Measurements from ENCODE around the gene HEATR1. TPM values are rescaled to one million over a fixed set of nuclear protein-coding genes. Genes with fewer than 3 reads are reported as not detected.

HEATR1 gene
- total RNA-seq, 4 donors from 2014 or later, result 23.0 to 37.5 (median 25.5) TPM

DNA sequence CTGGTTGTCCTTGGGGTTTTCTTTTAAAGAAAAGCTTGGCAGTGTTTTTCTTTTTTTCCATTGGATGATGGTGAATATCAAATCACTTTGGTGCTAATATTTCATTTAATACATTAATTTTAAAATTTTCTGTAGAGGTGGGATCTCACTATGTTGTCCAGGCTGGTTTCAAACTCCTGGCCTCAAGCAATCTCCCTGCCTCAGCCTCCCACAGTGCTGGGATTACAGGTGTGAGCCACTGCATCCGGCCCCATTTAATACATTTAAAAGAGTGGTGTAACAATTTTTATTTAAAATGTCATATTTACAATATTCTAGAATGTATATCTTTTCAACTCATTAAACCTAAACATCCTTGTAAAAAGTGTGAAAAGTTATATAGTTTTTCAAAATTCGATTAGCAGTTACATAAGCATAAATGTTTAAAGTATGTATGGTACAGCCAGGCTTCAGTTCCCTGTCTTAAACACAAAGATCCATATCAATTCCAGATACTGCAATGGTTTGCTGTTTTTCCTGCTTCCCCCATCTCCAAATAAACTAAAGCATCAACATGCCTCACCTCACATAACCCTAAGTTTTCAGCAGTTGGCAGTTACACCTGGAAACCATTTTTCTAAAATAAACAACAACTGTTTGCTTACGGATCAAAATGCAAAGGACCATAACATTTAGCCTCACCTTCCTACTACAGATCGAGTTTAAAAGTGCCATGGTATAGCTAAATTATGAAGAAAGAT is 89.4 kb downstream of the HEATR1 start:
- DNase-seq, result no peak
- no peaks in the 10 kb centered on the region for H3K27me3 ChIP-seq
- H3K27ac ChIP-seq, result no peak overlapping the region
- WGBS, 2 donors, result 75 to 81% methylated on average over 4 of the region's 4 CpGs
- TF ChIP-seq CTCF (IDR thresholded peaks at IDR 0.05) (no peak), POLR2A (IDR thresholded peaks at IDR 0.05) (no peak)
- no peaks in the 10 kb centered on the region for H3K9me3 ChIP-seq
- no peaks in the 10 kb centered on the region for H3K4me1 ChIP-seq
- no peaks in the 10 kb centered on the region for H3K36me3 ChIP-seq
- no peak overlapping the region for H3K4me3 ChIP-seq (replicated peaks in 1 of 3)
- intact Hi-C loops (cut with DNase I), result no loop called here

GRCh38 chr1:236511735-236512418 is 92.4 kb downstream of the HEATR1 start:
- no peaks in the 10 kb centered on the region for H3K36me3 ChIP-seq
- no peak overlapping the region for H3K27ac ChIP-seq
- no peak overlapping the region for H3K4me3 ChIP-seq (replicated peaks in 1 of 3)
- H3K27me3 ChIP-seq, result no peaks in the 10 kb centered on the region
- WGBS, 2 donors, result 88 to 94% methylated on average over 11 of the region's 11 CpGs
- intact Hi-C loops (cut with DNase I), result no loop called here
- no peak for DNase-seq
- TF ChIP-seq POLR2A (IDR thresholded peaks at IDR 0.05) (no peak), CTCF (IDR thresholded peaks at IDR 0.05) (no peak)
- no peaks in the 10 kb centered on the region for H3K4me1 ChIP-seq
- no peaks in the 10 kb centered on the region for H3K9me3 ChIP-seq

DNA sequence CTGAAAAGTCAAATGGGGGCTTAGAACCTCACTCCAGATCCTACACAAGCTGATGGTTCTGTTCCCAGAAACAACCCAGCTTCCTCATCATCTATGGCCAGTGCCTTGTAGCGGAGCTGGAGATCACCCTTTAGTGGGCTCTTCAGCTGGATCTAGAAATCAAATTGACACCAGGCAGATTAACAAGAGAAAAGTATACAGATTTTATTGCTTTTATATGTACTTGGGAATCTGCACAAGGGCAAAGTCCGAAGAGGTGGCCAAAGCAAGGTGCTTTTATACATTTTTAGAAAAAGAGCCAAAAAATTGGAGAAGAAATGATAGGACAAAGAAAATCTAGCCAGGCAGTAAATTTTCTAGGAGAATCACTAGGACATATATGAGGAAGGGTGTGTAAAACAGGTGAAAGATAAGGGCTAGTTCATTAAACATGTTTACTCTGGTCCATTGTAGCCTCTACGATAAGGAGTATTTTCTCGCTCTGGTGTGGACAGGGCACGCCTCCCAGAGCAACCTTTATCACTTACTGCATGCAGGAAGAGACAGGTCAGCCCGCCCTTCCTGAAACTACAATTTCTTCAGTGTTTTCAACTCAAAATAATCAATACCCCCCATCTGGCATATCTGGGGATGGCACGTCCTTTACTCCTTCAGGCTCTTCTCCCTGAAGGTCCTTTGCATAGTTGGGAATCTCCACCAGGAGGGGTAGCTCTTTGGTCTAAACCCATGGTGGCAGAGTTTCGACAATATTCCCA is 94.5 kb downstream of the HEATR1 start:
- Histone ChIP-seq H3K27ac (no peak overlapping the region), H3K27me3 (no peaks in the 10 kb centered on the region), H3K4me1 (no peaks in the 10 kb centered on the region), H3K4me3 (replicated peaks in 1 of 3) (no peak overlapping the region), H3K9me3 (no peaks in the 10 kb centered on the region), H3K36me3 (no peaks in the 10 kb centered on the region)
- TF ChIP-seq CTCF (IDR thresholded peaks at IDR 0.05) (no peak), POLR2A (IDR thresholded peaks at IDR 0.05) (no peak)
- DNase-seq, result no peak
- WGBS, 2 donors, result 95% methylated on average over 8 of the region's 8 CpGs
- intact Hi-C loops (cut with DNase I), result no loop called here

- no peak overlapping the region for H3K4me3 ChIP-seq (replicated peaks in 1 of 3)
- H3K9me3 ChIP-seq, result no peaks in the 10 kb centered on the region
- no peak for TF ChIP-seq POLR2A (IDR thresholded peaks at IDR 0.05)
- TF ChIP-seq CTCF (IDR thresholded peaks at IDR 0.05), result no peak
- no peaks in the 10 kb centered on the region for H3K36me3 ChIP-seq
- H3K4me1 ChIP-seq, result no peaks in the 10 kb centered on the region
- WGBS, 2 donors, result 97 to 100% methylated on average over 1 of the region's 1 CpG
- intact Hi-C loops (cut with DNase I), result no loop called here
- H3K27ac ChIP-seq, result no peak overlapping the region
- H3K27me3 ChIP-seq, result no peaks in the 10 kb centered on the region
- DNase-seq, result no peak
Measured at GRCh38 chr1:236509203-236509602, 95.1 kb downstream of the HEATR1 start.

All from thyroid gland (tissue), 4 donors.